Neural progenitor cell (in vitro differentiated cells): ENCODE measurements around the gene EIF5.

ENCODE experiments used
- CTCF ChIP-seq: fragments of 200-600 bp; sonication (generic); IDR thresholded peaks from 2 replicates; pipeline ENCODE4 v1.5.1; 2017; ENCODE audit warnings: antibody characterized with exemption, mild to moderate bottlenecking
- EZH2phosphoT487 ChIP-seq: fragments of 200-600 bp; sonication (generic); IDR thresholded peaks from 2 replicates; pipeline ENCODE4 v1.6.1; 2017; ENCODE audit warnings: antibody characterized with exemption

- TF ChIP-seq CTCF = no peak
- no peak for TF ChIP-seq EZH2phosphoT487
These were observed 4.4 kb upstream of the EIF5 start for GRCh38 chr14:103329401-103330347.
